ENCODE measurements around the gene RASAL1.

Gene RASAL1

GRCh38 chr12:113070117-113070906 lies 65.2 kb downstream of the RASAL1 start:
- no peak for DNase-seq

- no peak for DNase-seq
These were observed 65.8 kb downstream of the RASAL1 start for GRCh38 chr12:113069751-113070116.

- DNase-seq, result no peak
These were observed 66.4 kb downstream of the RASAL1 start for GRCh38 chr12:113069149-113069548.

GRCh38 chr12:113067987-113068935 lies 67.3 kb downstream of the RASAL1 start:
- DNase-seq, result no peak

- DNase-seq, result no peak
These were observed 68.7 kb downstream of the RASAL1 start for GRCh38 chr12:113066813-113067400.

GRCh38 chr12:113065126-113066007 lies 70.2 kb downstream of the RASAL1 start:
- DNase-seq, result no peak

GRCh38 chr12:113064395-113065125 lies 71.0 kb downstream of the RASAL1 start:
- no peak for DNase-seq

GRCh38 chr12:113063396-113064350 lies 71.9 kb downstream of the RASAL1 start:
- DNase-seq, result no peak

GRCh38 chr12:113062502-113063395 lies 72.8 kb downstream of the RASAL1 start:
- DNase-seq, result no peak

- no peak for DNase-seq
These were observed 74.4 kb downstream of the RASAL1 start for GRCh38 chr12:113061061-113061694.

- no peak for DNase-seq
These were observed 75.1 kb downstream of the RASAL1 start for GRCh38 chr12:113060336-113060960.

GRCh38 chr12:113059071-113059595 lies 76.4 kb downstream of the RASAL1 start:
- no peak for DNase-seq

GRCh38 chr12:113058553-113058952 lies 77.0 kb downstream of the RASAL1 start:
- no peak for DNase-seq

GRCh38 chr12:113057565-113058485 lies 77.7 kb downstream of the RASAL1 start:
- DNase-seq, result no peak

- DNase-seq, result peak; percentile 28
These were observed 78.7 kb downstream of the RASAL1 start, which contains the start of gene DTX1 for GRCh38 chr12:113056631-113057488. DTX1 (plus strand) TSS chr12:113056730; CDS start chr12:113058193, 1,463 bp downstream.

GRCh38 chr12:113056381-113056630 lies 79.3 kb downstream of the RASAL1 start:
- no peak for DNase-seq
